Left cardiac atrium (tissue), 4 donors: ENCODE results near the gene NHERF2. TPM values are rescaled to one million over a fixed set of nuclear protein-coding genes. Genes with fewer than 3 reads are reported as not detected.
A peak's percentile ranks its signal among the peaks of the same experiment; 100 is the strongest.

Source experiments
- ATAC-seq, 2 donors: fragments of 200-7000 bp; cut with Tn5 transposase; one replicate each; pipeline ENCODE4 v1.9.1; 2020; ENCODE audit warnings: mild to moderate bottlenecking in 2 of 2, moderate library complexity in 2 of 2
- DNase-seq: peaks from one replicate; pipeline ENCODE4 v3.0.0-alpha.2; 2020
- intact Hi-C, 2 donors: fragments of 100-400 bp; cut with DNase I; formaldehyde crosslinking; loops; one replicate each; pipeline versions ENCODE4 v1.14.1 to v1.15.1; 2022 to 2023
- total RNA-seq, 2 donors: library from RNA; stranded (reverse); fragmentation: NEBNext Ultra II Directional; extraction: Animal tissue kit (Norgen Biotek cat#: 25700); gene quantifications; one replicate each; pipeline ENCODE4 v1.2.1, GENCODE V29; 2021
- donor health status: DM: no; HTN: yes; CAD: no.
- donor health status: DM: no; HTN: yes; CAD: no; lungs with severe emphysema.
- donor health status: DM: yes; HTN: yes; CAD: no.
- donor health status: Dilated cardiomyopathy.

The NHERF2 gene
- total RNA-seq, 2 donors from 2014 or later, result 164 to 242 TPM

GRCh38 chr16:2034696-2035430 lies 8.2 kb downstream of the NHERF2 start:
- DNase-seq (peak; percentile 24), ATAC-seq (no peak)
- intact Hi-C loops, result no loop called here

DNA sequence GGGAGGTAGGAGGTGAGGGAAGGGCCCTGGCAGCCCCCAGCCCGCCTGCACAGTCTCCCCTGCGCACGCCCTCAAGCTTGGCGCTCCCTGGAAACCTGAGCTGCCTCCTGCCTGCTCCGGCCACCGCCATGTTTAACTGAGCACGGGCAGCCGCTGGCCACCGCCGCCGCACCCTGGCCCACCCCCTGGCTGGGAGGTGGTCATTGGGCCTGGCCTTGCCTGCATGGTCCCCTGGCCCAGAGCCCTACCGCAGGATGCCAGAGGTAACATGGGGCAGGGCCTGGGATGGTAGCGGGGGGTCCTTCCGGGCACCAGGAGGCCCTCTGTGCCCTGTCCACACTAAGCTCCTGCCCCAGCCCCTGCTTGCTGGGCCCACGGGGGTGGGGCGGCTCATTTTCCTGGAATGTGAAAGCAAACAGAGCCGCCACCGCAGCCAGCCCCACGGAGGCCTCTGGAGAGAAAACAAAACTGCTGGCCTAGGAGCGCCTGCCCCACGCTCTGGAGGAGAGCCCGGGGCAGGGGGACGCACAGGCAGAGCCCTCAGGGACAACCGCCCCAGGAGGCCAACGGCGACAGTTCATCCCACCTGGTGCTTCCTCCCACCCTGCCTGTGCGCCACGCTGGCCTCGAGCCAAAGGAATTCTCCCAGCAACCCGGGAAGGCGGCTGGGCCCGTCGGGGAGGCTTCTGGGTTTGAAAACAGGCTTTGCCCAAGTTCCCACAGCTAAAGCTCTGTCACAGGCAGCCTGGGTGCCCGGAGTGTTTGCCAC lies 8.9 kb downstream of the NHERF2 start:
- ATAC-seq, result peak; percentile 2 to 19
- peak; percentile 81 for DNase-seq
- intact Hi-C loops, result no loop called here

- DNase-seq (peak; percentile 22), ATAC-seq (no peak)
- intact Hi-C loops, result no loop called here
These were observed 9.7 kb downstream of the NHERF2 start for GRCh38 chr16:2036200-2036966.

GRCh38 chr16:2037115-2037514 lies 10.4 kb downstream of the NHERF2 start:
- intact Hi-C loops, result no loop called here
- DNase-seq (peak; percentile 20), ATAC-seq (no peak)

- peak; percentile 39 for DNase-seq
- intact Hi-C loops, result no loop called here
- ATAC-seq, result no peak
These were observed 11.1 kb downstream of the NHERF2 start for GRCh38 chr16:2037647-2038381.

- DNase-seq, result peak; percentile 52
- peak; percentile 1 to 8 for ATAC-seq
- intact Hi-C loops, result no loop called here
These were observed 11.9 kb downstream of the NHERF2 start for GRCh38 chr16:2038382-2039231.

GRCh38 chr16:2039274-2040031 lies 12.8 kb downstream of the NHERF2 start:
- ATAC-seq, result peak; percentile 44 to 49
- intact Hi-C loops, result no loop called here
- DNase-seq, result peak; percentile 85

GRCh38 chr16:2040041-2040786 lies 13.5 kb downstream of the NHERF2 start:
- intact Hi-C loops, result no loop called here
- DNase-seq (peak; percentile 41), ATAC-seq (no peak)

DNA sequence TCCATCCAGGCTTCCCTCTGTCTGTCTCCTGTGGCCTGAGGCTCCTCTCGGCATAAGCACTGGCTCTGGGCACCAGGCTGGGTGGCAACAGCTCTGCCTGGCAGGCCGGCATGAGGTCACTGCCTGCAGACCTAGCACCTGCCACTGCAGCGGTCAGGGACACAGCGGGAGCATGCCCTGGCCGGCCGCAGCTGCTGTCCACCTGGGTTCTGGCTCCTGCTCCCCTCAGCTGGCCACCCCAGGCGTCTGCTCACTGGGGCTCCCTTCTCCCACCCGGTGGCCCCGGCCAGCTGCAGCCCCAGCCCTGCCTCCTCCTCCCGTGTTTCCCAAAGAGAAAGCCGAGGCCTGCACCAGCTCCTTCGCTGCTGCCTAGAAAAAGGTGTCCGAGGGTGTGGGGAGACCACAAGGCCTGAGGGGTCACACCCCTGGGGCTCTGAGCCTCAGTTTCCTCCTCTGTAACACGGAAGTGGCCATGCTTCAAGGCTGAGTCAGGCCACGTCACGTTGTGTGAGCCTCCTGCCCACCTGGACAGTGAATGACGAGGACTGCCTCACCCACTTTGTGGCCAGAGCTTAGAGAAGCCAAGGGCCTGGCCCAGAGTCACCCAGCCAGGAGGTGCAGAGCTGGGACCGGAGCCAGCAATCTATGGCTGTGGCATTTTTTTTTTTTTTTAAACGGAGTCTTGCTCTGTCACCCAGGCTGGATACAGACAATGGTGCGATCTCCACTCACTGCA lies 14.3 kb downstream of the NHERF2 start:
- ATAC-seq (no peak), DNase-seq (no peak)
- intact Hi-C loops, result no loop called here

- intact Hi-C loops, result no loop called here
- DNase-seq (peak; percentile 70), ATAC-seq (peak; percentile 39 to 65)
These were observed 15.7 kb downstream of the NHERF2 start for GRCh38 chr16:2042171-2042985.

DNA sequence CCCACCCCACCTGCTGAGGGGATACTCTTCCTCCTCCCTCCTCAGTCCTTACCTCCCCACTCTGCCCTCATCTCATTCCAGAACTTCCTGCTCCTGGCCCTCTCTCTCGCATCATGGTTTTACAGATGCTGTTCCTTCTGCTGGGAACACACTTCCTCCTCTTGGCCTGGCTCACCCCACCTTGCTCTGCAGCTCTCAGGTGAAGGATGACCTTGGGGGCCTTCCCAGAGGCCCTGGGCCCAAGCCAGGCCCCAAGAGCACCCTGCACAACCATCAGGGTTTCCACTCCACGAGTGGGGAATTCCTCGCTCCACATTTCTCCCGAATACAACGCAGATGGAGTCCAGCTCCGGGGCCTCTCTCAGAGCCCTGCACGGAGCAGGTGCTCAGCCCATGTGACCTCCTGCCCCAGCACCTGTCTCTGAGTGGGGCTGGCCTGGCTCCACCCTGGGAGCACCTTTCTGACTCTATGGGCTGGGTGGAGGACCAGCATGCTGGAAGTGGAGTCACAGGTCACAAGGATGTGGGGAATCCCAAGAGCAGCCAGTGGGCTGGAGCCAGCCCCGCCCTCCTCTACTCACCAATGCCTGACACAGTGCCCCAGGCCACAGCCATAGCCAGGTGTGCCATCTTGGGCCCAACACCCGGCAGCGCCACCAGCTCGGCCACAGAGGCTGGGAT lies 16.4 kb downstream of the NHERF2 start:
- ATAC-seq (no peak), DNase-seq (no peak)
- intact Hi-C loops, result no loop called here

GRCh38 chr16:2043667-2044451 lies 17.2 kb downstream of the NHERF2 start:
- peak in 1 of 2 donors; percentile 3 for ATAC-seq
- intact Hi-C loops, result no loop called here
- DNase-seq, result peak; percentile 77

DNA sequence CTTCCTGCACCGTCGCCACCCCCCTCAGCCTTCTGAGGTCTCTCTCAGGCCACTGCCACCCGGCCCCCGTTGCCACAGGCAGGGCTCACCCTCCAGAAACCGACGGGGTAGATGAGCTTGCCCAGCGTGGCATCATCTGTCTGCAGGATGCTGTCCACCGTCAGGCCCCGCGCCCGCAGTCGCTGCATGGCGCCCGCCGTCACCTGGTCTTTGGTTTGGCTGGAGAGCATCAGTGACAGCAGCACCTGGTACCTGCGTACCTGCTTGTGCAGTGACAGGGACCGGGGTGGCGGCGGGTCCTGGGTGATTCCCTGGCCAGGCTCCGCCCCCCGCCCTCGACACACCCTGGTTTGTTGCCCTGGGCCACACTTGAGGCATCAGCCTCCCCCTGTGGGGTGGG lies 17.8 kb downstream of the NHERF2 start:
- DNase-seq, result peak; percentile 45

More for the DNA sequence above, 17.8 kb downstream of the NHERF2 start:
- intact Hi-C loops, result no loop called here
- ATAC-seq, result no peak
